Thoracic aorta (tissue), 2 donors: ENCODE results near the gene PSMD2. TPM values are rescaled to one million over a fixed set of nuclear protein-coding genes. Genes with fewer than 3 reads are reported as not detected.

Experiments
- ATAC-seq: fragments of 150-250 bp; one replicate; pipeline ENCODE4 v1.8.0; 2017; ENCODE audit warnings: low read depth; ENCODE audit not compliant: insufficient number of reproducible peaks, low FRiP score
- DNase-seq: peaks from one replicate; pipeline ENCODE4 v3.0.0-alpha.2; 2020; ENCODE audit warnings: low spot score
- H3K27ac ChIP-seq, 2 donors: fragments of 200-600 bp; sonication (generic); 1 replicate in 1 of 2; 2 replicates in 1 of 2; pipeline ENCODE4 v1.5.1; 2016; ENCODE audit warnings: mild to moderate bottlenecking in 2 of 2, moderate library complexity in 2 of 2
- H3K27me3 ChIP-seq: fragments of 200-600 bp; sonication (generic); replicated peaks from 2 replicates; pipeline ENCODE4 v1.6.0; 2016; ENCODE audit warnings: mild to moderate bottlenecking; ENCODE audit not compliant: insufficient read depth
- H3K36me3 ChIP-seq: fragments of 200-600 bp; sonication (generic); one replicate; pipeline ENCODE4 v1.5.1; 2016
- H3K4me1 ChIP-seq, 2 donors: fragments of 200-600 bp; sonication (generic); 1 replicate in 1 of 2; 2 replicates in 1 of 2; pipeline versions ENCODE4 v1.5.1 to v1.6.0; 2016; ENCODE audit warnings: low read depth in 2 of 2, mild to moderate bottlenecking in 1 of 2; ENCODE audit not compliant: control insufficient read depth in 1 of 2
- H3K4me3 ChIP-seq: fragments of 200-600 bp; sonication (generic); 2 replicates; pipeline ENCODE4 v1.5.1; 2016; ENCODE audit warnings: mild to moderate bottlenecking
- H3K9me3 ChIP-seq: fragments of 200-600 bp; sonication (generic); 2 replicates; pipeline ENCODE4 v1.5.1; 2016
- CTCF ChIP-seq: fragments of 200-600 bp; sonication (generic); IDR thresholded peaks from one replicate; pipeline ENCODE4 v1.5.1; 2019; ENCODE audit warnings: antibody characterized with exemption
- total RNA-seq, 2 donors: library from RNA; depleted of rRNA; stranded (reverse); fragments of >200 nt; gene quantifications; one replicate each; pipeline versions ENCODE4 v1.1.0 to v1.2.3, GENCODE V29; 2016

The PSMD2 gene
- total RNA-seq, 2 donors from 2014 or later = 160 to 213 TPM

DNA sequence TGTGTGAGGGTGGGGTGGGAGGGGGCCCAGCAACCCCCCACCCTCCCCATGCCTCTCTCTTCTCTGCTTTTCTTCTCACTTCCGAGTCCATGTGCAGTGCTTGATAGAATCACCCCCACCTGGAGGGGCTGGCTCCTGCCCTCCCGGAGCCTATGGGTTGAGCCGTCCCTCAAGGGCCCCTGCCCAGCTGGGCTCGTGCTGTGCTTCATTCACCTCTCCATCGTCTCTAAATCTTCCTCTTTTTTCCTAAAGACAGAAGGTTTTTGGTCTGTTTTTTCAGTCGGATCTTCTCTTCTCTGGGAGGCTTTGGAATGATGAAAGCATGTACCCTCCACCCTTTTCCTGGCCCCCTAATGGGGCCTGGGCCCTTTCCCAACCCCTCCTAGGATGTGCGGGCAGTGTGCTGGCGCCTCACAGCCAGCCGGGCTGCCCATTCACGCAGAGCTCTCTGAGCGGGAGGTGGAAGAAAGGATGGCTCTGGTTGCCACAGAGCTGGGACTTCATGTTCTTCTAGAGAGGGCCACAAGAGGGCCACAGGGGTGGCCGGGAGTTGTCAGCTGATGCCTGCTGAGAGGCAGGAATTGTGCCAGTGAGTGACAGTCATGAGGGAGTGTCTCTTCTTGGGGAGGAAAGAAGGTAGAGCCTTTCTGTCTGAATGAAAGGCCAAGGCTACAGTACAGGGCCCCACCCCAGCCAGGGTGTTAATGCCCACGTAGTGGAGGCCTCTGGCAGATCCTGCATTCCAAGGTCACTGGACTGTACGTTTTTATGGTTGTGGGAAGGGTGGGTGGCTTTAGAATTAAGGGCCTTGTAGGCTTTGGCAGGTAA, 46.5 kb downstream of the PSMD2 start:
- H3K4me3 ChIP-seq = no peak overlapping the region
- no peak overlapping the region for H3K27ac ChIP-seq
- ATAC-seq = no peak
- no peaks in the 10 kb centered on the region for H3K9me3 ChIP-seq
- H3K27me3 ChIP-seq = no peaks in the 10 kb centered on the region
- H3K36me3 ChIP-seq = peaks cover 31% of the 10 kb centered on the region
- no peak for TF ChIP-seq CTCF
- H3K4me1 ChIP-seq = no peaks in the 10 kb centered on the region
- no peak for DNase-seq

DNA sequence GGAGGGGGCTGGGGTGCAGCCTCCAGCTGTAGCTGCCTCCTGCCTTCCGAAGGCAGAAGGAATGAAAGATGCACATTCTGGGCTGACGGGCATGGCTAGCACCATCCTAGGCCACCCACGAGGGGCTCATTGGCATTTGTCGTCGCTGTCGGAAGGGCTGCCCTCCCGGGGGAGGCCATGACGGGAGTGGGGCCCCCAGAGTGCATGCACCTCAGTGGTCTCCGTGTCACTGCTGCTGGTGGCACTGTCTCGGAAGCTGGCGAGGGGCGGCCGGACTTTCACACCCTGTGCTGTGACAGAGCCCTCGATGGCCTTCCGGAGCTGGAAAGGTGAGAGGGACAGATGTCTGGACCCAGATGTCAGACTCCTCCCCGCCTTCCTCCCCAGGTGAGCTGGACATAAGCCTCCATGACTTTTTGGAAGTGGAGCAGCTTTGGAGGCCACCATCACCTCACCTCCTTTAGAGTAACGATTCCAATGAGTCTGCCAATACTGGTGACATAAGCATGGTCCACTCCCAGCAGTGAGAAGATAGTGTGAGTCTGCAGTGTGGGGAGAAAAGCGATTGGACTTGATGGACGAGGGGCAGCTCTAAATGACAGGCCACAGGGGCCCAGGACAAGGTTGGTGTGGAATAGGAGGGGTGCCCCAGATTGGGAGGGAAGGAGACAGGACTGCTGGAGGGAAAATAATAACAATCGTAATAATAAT, 47.6 kb downstream of the PSMD2 start:
- no peaks in the 10 kb centered on the region for H3K27me3 ChIP-seq
- H3K4me3 ChIP-seq = no peak overlapping the region
- ATAC-seq = no peak
- peaks cover 28% of the 10 kb centered on the region for H3K36me3 ChIP-seq
- no peak for TF ChIP-seq CTCF
- no peak for DNase-seq
- no peaks in the 10 kb centered on the region for H3K9me3 ChIP-seq
- no peaks in the 10 kb centered on the region for H3K4me1 ChIP-seq
- no peak overlapping the region for H3K27ac ChIP-seq

- no peak for ATAC-seq
- H3K4me1 ChIP-seq = no peaks in the 10 kb centered on the region
- no peak overlapping the region for H3K27ac ChIP-seq
Observed at GRCh38 chr3:184347321-184348056, 48.4 kb downstream of the PSMD2 start.

GRCh38 chr3:184348057-184348382, 49.0 kb downstream of the PSMD2 start:
- Histone ChIP-seq H3K4me3 (no peak overlapping the region), H3K4me1 (no peaks in the 10 kb centered on the region), H3K36me3 (peaks cover 14% of the 10 kb centered on the region), H3K27ac (no peak overlapping the region), H3K27me3 (no peaks in the 10 kb centered on the region), H3K9me3 (no peaks in the 10 kb centered on the region)
- DNase-seq = no peak
- no peak for ATAC-seq
- no peak for TF ChIP-seq CTCF

More at GRCh38 chr3:184347321-184348056, 48.4 kb downstream of the PSMD2 start:
- Histone ChIP-seq H3K4me3 (no peak overlapping the region), H3K9me3 (no peaks in the 10 kb centered on the region), H3K36me3 (peaks cover 20% of the 10 kb centered on the region), H3K27me3 (no peaks in the 10 kb centered on the region)
- no peak for DNase-seq
- no peak for TF ChIP-seq CTCF
